DMS53 treated with DMSO at 0.1 percent for 48 hours (cell line): ENCODE measurements around the gene NTN5.
A peak's percentile ranks its signal among the peaks of the same experiment; 100 is the strongest.

ENCODE experiments used
- DNase-seq: peaks from one replicate; lab custom pipeline; 2025; ENCODE audit not compliant: unreplicated experiment; lab: John Stamatoyannopoulos, UW

The NTN5 gene

GRCh38 chr19:48616041-48616436 lies 56.8 kb downstream of the NTN5 start:
- no peak for DNase-seq

GRCh38 chr19:48615231-48616040 lies 57.4 kb downstream of the NTN5 start:
- no peak for DNase-seq

DNA sequence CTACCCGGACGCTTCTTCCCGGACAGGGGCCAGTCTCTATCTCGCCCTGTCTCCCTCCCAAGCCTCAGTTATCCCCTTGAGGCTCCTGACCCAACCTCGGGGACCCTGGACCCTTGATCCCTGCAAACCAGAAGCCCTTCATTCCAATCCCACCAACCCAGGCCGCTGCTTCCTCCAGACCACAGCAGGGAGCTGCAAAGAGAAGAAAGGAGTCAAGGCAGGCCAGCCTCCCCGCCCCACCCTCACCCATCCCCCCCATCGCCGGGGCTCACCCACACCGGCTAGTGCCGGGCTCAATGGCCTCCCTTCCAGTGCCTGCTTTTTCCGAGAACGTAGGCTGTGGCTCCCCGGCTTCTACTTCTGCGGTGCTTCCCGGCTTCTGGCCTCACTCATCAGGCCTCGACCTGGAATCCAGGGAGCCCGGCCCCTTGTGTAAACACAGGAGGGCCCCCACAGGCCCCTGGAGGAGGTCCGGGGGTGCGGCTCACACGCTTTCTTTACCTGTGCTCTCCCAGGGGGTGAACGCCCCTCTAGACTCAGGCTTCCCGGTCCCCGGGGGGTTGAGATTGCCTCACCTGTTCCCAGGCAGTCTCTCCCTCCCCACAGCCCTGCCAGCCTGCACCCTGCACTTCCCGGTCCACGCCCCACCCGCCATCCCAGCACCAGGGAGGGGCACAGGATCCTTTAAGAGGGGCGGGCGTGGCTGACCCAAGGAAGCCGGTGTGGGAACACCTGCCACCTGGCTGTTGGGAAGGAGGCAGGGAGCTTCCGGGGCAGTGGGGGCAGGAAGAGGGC lies 58.2 kb downstream of the NTN5 start, which contains the start of gene FAM83E:
Gene FAM83E (minus strand): TSS at position 641 of the 795 bp plus-strand sequence. CDS start 1,704 bp downstream, outside the sequence.
- peak; percentile 88 for DNase-seq

DNA sequence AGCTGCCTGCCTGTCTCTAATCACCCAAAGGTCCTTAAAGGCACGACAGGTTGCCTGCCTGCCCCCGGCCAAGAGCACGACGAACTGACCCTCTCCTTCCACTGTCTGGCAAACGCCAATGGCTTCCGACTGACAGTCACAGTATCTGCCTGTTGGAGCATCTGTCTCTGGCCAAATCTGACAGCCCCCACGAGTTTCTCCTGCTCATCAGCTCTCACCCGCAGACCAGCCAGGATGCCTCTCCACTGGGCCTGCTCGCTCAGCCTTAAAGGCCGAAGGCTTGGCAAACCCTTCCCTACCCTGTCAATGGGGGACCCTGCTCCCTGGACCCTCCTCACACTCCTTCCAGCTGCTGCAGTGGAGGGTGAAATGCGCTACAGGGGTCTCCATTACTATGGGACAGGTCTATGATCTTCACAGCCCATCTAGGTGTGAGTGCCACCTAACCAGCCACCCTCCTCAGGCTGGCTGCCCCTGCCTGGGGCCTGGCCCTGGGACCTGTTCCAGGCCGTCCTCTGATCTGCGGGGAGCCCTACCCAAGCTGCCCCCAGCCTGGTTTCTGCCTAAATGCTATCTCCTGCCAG lies 58.9 kb downstream of the NTN5 start:
- no peak for DNase-seq

DNA sequence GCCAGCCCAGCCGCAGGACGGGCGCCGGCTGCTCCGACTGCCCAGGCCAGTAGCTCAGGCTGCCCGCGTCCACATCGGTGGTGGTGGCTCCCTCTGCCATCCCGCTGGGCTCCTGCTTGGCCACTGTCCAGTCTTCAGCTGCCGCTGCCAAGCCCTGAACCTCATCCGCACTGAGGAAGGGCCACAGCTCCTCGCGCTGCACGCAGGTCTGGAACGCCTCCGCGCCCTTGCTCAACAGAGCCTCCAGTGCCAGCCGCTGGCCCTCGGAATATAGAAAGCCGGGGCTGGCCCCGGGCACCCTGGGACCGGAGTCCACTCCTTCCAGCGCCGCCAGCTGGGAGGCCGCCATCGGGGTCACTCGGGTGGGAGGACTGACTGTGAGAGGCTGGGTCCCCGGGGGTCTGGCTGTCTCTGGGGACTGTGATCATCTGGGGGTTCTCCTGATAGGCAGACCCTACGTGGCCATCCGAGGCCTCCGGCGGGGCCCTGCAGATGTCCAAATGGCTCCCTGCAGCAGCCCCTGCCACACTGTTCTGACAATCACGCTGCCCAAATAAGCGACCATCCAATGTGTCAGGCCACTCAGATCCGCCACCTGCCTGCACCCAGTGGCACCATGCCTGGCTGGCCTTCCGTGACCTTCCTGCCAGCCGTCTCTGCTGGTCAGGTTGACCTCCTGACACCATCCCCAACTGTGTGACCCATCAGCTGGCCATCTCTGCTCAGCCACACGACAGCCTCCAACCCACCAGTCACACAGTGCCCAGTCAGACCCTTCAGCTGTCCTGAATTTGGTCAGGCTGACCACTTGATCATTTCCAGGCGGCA lies 59.6 kb downstream of the NTN5 start:
- no peak for DNase-seq

- DNase-seq, result no peak
These were observed 60.9 kb downstream of the NTN5 start for GRCh38 chr19:48611872-48612271.
